PC-9 (cell line): Measurements from ENCODE around the gene CACNA1B.

ENCODE experiments used
- EZH2 ChIP-seq: fragments of 200-600 bp; sonication (generic); IDR thresholded peaks from 2 replicates; pipeline ENCODE4 v1.8.0; 2017; ENCODE audit warnings: antibody characterized with exemption, low read depth
- TF ChIP-seq, protein P1 (sequence below): fragments of 200-600 bp; sonication (generic); conservative IDR thresholded peaks from 2 replicates; pipeline ENCODE4 v1.6.1; 2017; ENCODE audit warnings: mixed run types, antibody characterized with exemption, mild to moderate bottlenecking, moderate library complexity

DNA sequence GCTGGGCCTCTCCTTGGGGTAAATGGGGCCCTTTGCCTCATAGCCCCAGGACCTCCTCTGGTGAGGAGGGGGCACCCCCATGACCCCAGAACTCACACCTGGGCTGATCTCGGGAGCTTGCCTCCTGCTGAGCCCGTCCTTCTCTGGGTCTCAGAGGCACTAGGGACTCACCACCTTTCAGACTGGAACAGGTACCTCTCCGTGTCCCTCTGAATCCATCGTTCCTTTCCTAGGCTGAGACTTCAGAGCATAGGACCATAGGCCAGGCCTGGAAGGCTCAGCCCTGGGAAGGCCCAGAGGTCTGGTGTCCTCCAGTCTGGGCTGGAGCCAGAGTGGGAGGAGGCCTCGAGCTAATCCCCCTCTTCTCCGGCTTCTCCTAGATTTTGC lies 97.9 kb downstream of the CACNA1B start:
- TF ChIP-seq, protein P1, sequence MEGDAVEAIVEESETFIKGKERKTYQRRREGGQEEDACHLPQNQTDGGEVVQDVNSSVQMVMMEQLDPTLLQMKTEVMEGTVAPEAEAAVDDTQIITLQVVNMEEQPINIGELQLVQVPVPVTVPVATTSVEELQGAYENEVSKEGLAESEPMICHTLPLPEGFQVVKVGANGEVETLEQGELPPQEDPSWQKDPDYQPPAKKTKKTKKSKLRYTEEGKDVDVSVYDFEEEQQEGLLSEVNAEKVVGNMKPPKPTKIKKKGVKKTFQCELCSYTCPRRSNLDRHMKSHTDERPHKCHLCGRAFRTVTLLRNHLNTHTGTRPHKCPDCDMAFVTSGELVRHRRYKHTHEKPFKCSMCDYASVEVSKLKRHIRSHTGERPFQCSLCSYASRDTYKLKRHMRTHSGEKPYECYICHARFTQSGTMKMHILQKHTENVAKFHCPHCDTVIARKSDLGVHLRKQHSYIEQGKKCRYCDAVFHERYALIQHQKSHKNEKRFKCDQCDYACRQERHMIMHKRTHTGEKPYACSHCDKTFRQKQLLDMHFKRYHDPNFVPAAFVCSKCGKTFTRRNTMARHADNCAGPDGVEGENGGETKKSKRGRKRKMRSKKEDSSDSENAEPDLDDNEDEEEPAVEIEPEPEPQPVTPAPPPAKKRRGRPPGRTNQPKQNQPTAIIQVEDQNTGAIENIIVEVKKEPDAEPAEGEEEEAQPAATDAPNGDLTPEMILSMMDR, result no peak
- TF ChIP-seq EZH2, result no peak
